Activated CD4-positive, alpha-beta T cell treated with anti-CD3 and anti-CD28 coated beads for 48 hours (primary cell): Measurements from ENCODE around the gene NTM.
A peak's percentile ranks its signal among the peaks of the same experiment; 100 is the strongest.

Experiments used
- DNase-seq: peaks from one replicate; pipeline ENCODE4 v3.0.0-alpha.2; 2020

The NTM gene

GRCh38 chr11:131572423-131572822 lies 202.0 kb downstream of the NTM start:
- no peak for DNase-seq

- DNase-seq = peak; percentile 4
These were observed 209.5 kb downstream of the NTM start for GRCh38 chr11:131579932-131580387.

GRCh38 chr11:131580476-131580875 lies 210.1 kb downstream of the NTM start:
- no peak for DNase-seq

- no peak for DNase-seq
These were observed 210.6 kb downstream of the NTM start for GRCh38 chr11:131581046-131581445.

- no peak for DNase-seq
These were observed 211.7 kb downstream of the NTM start for GRCh38 chr11:131582021-131582525.

- DNase-seq = no peak
These were observed 213.0 kb downstream of the NTM start for GRCh38 chr11:131583421-131583820.

- no peak for DNase-seq
These were observed 213.5 kb downstream of the NTM start for GRCh38 chr11:131583938-131584337.

GRCh38 chr11:131584785-131585592 lies 214.6 kb downstream of the NTM start:
- DNase-seq = no peak

- DNase-seq = no peak
These were observed 217.6 kb downstream of the NTM start for GRCh38 chr11:131588057-131588456.

- DNase-seq = no peak
These were observed 220.6 kb downstream of the NTM start for GRCh38 chr11:131591051-131591461.

GRCh38 chr11:131592152-131592551 lies 221.7 kb downstream of the NTM start:
- no peak for DNase-seq

GRCh38 chr11:131592734-131593133 lies 222.3 kb downstream of the NTM start:
- DNase-seq = no peak

- no peak for DNase-seq
These were observed 222.9 kb downstream of the NTM start for GRCh38 chr11:131593301-131593700.

GRCh38 chr11:131595797-131596196 lies 225.4 kb downstream of the NTM start:
- DNase-seq = no peak

GRCh38 chr11:131597890-131598289 lies 227.5 kb downstream of the NTM start:
- no peak for DNase-seq

- no peak for DNase-seq
These were observed 227.9 kb downstream of the NTM start for GRCh38 chr11:131598305-131598704.

- no peak for DNase-seq
These were observed 228.9 kb downstream of the NTM start for GRCh38 chr11:131599285-131599684.

- no peak for DNase-seq
These were observed 230.2 kb downstream of the NTM start for GRCh38 chr11:131600628-131601027.

- DNase-seq = no peak
These were observed 231.2 kb downstream of the NTM start for GRCh38 chr11:131601586-131601985.

- no peak for DNase-seq
These were observed 232.0 kb downstream of the NTM start for GRCh38 chr11:131602431-131602830.

GRCh38 chr11:131606811-131607335 lies 236.5 kb downstream of the NTM start:
- DNase-seq = no peak

GRCh38 chr11:131609337-131609736 lies 238.9 kb downstream of the NTM start:
- no peak for DNase-seq

GRCh38 chr11:131609921-131610320 lies 239.5 kb downstream of the NTM start:
- DNase-seq = no peak

- DNase-seq = no peak
These were observed 240.9 kb downstream of the NTM start for GRCh38 chr11:131611322-131611721.
